Liver (tissue), 3 donors: ENCODE measurements around the gene AP1G1.
"Not testable (repeated sequence)": the region's sequence is repeated elsewhere in the genome, so short reads cannot be mapped to it uniquely, and the experiment has no call there.

Experiments
- EGR1 ChIP-seq, 2 donors: IDR thresholded peaks; 2 replicates each; pipeline ENCODE4 v1.6.1; 2016 to 2018; ENCODE audit warnings: antibody characterized with exemption in 2 of 2, low read depth in 2 of 2
- HNF4A ChIP-seq, 2 donors: conservative IDR thresholded peaks; 2 replicates each; pipeline ENCODE4 v1.6.1; 2016; ENCODE audit warnings: antibody characterized with exemption in 2 of 2, mild to moderate bottlenecking in 2 of 2
- JUND ChIP-seq, 2 donors: IDR thresholded peaks; 2 replicates each; pipeline ENCODE4 v1.6.1; 2016; ENCODE audit warnings: antibody characterized with exemption in 2 of 2
- RAD21 ChIP-seq, 2 donors: IDR thresholded peaks; 2 replicates each; pipeline ENCODE4 v1.6.1; 2016; ENCODE audit warnings: antibody characterized with exemption in 2 of 2, mild to moderate bottlenecking in 2 of 2
- TAF1 ChIP-seq: conservative IDR thresholded peaks from 2 replicates; pipeline ENCODE4 v1.6.1; 2016; ENCODE audit warnings: antibody characterized with exemption, mild to moderate bottlenecking
- YY1 ChIP-seq: IDR thresholded peaks from 2 replicates; pipeline ENCODE4 v1.6.1; 2016; ENCODE audit warnings: antibody characterized with exemption, mild to moderate bottlenecking
- TF ChIP-seq, protein P1 (sequence below): fragments of 150-350 bp; IDR thresholded peaks from 2 replicates; pipeline ENCODE4 v1.5.1; 2017; ENCODE audit warnings: improper control_type of control experiment, low read depth, low read length; ENCODE audit not compliant: missing input control
- TF ChIP-seq, protein P2 (sequence below): IDR thresholded peaks from 2 replicates; pipeline ENCODE4 v1.6.1; 2016; ENCODE audit warnings: antibody characterized with exemption
- TF ChIP-seq, protein P3 (sequence below): IDR thresholded peaks from 2 replicates; pipeline ENCODE4 v1.6.1; 2016; ENCODE audit warnings: antibody characterized with exemption, mild to moderate bottlenecking
- donor health status: healthy.
- donor health status: healthy.

DNA sequence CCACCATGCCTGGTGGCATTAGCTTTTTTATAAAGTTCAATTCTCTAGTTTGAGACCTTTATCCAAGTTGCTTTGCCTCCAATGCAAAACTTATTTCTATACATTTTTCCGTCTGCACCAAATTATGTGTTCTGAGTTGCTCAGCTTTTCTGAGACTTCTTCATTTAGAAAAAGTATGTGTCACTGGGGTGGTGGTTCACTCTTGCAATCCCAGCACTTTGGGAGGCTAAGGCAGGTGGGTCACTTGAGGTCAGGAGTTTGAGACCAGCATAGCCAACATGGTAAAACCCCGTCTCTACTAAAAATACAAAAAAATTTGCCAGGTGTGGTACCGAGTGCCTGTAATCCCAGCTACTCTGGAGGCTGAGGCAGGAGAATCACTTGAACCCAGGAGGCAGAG lies 23.1 kb upstream of the AP1G1 start:
- TF ChIP-seq, protein P1, sequence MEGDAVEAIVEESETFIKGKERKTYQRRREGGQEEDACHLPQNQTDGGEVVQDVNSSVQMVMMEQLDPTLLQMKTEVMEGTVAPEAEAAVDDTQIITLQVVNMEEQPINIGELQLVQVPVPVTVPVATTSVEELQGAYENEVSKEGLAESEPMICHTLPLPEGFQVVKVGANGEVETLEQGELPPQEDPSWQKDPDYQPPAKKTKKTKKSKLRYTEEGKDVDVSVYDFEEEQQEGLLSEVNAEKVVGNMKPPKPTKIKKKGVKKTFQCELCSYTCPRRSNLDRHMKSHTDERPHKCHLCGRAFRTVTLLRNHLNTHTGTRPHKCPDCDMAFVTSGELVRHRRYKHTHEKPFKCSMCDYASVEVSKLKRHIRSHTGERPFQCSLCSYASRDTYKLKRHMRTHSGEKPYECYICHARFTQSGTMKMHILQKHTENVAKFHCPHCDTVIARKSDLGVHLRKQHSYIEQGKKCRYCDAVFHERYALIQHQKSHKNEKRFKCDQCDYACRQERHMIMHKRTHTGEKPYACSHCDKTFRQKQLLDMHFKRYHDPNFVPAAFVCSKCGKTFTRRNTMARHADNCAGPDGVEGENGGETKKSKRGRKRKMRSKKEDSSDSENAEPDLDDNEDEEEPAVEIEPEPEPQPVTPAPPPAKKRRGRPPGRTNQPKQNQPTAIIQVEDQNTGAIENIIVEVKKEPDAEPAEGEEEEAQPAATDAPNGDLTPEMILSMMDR: not testable (repeated sequence)
- TF ChIP-seq, protein P2, sequence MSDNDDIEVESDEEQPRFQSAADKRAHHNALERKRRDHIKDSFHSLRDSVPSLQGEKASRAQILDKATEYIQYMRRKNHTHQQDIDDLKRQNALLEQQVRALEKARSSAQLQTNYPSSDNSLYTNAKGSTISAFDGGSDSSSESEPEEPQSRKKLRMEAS: not testable (repeated sequence)
- TF ChIP-seq, protein P3, sequence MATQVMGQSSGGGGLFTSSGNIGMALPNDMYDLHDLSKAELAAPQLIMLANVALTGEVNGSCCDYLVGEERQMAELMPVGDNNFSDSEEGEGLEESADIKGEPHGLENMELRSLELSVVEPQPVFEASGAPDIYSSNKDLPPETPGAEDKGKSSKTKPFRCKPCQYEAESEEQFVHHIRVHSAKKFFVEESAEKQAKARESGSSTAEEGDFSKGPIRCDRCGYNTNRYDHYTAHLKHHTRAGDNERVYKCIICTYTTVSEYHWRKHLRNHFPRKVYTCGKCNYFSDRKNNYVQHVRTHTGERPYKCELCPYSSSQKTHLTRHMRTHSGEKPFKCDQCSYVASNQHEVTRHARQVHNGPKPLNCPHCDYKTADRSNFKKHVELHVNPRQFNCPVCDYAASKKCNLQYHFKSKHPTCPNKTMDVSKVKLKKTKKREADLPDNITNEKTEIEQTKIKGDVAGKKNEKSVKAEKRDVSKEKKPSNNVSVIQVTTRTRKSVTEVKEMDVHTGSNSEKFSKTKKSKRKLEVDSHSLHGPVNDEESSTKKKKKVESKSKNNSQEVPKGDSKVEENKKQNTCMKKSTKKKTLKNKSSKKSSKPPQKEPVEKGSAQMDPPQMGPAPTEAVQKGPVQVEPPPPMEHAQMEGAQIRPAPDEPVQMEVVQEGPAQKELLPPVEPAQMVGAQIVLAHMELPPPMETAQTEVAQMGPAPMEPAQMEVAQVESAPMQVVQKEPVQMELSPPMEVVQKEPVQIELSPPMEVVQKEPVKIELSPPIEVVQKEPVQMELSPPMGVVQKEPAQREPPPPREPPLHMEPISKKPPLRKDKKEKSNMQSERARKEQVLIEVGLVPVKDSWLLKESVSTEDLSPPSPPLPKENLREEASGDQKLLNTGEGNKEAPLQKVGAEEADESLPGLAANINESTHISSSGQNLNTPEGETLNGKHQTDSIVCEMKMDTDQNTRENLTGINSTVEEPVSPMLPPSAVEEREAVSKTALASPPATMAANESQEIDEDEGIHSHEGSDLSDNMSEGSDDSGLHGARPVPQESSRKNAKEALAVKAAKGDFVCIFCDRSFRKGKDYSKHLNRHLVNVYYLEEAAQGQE: not testable (repeated sequence)
- TF ChIP-seq TAF1; JUND (IDR thresholded peaks at IDR 0.05); RAD21 (IDR thresholded peaks at IDR 0.05); YY1; HNF4A (conservative IDR thresholded peaks at IDR 0.05); EGR1 (IDR thresholded peaks at IDR 0.05; ENCODE audit: low read depth in 2 of 2): not testable (repeated sequence)
